NCI-H446 treated with DMSO at 0.1 percent for 48 hours (cell line): ENCODE measurements around the gene SLC2A6.
"Not testable (repeated sequence)": the region's sequence is repeated elsewhere in the genome, so short reads cannot be mapped to it uniquely, and the experiment has no call there.

ENCODE experiments used
- DNase-seq: peaks from one replicate; lab custom pipeline; 2025; lab: John Stamatoyannopoulos, UW

Gene SLC2A6

GRCh38 chr9:133463234-133463863 is 15.6 kb downstream of the SLC2A6 start:
- no peak for DNase-seq

GRCh38 chr9:133461975-133462374 is 16.9 kb downstream of the SLC2A6 start:
- no peak for DNase-seq

- no peak for DNase-seq
These were observed 18.3 kb downstream of the SLC2A6 start for GRCh38 chr9:133460405-133461175.

GRCh38 chr9:133459476-133460404 is 19.2 kb downstream of the SLC2A6 start, which contains the start of gene CACFD1:
Gene CACFD1 (plus strand): TSS chr9:133459978. CDS start chr9:133460067, 89 bp downstream.
- DNase-seq, result peak; percentile 80

GRCh38 chr9:133458643-133459312 is 20.1 kb downstream of the SLC2A6 start:
- no peak for DNase-seq

GRCh38 chr9:133457748-133458147 is 21.2 kb downstream of the SLC2A6 start:
- DNase-seq, result no peak

GRCh38 chr9:133457233-133457632 is 21.7 kb downstream of the SLC2A6 start:
- no peak for DNase-seq

- no peak for DNase-seq
These were observed 22.5 kb downstream of the SLC2A6 start for GRCh38 chr9:133456409-133456808.

GRCh38 chr9:133455936-133456335 is 23.0 kb downstream of the SLC2A6 start:
- DNase-seq, result no peak

- no peak for DNase-seq
These were observed 23.8 kb downstream of the SLC2A6 start for GRCh38 chr9:133454943-133455673.

- no peak for DNase-seq
These were observed 24.6 kb downstream of the SLC2A6 start for GRCh38 chr9:133454325-133454724.

GRCh38 chr9:133453651-133454050 is 25.2 kb downstream of the SLC2A6 start:
- no peak for DNase-seq

- no peak for DNase-seq
These were observed 26.3 kb downstream of the SLC2A6 start for GRCh38 chr9:133452562-133452961.

- not testable (repeated sequence) for DNase-seq
These were observed 27.0 kb downstream of the SLC2A6 start for GRCh38 chr9:133451865-133452264.

- no peak for DNase-seq
These were observed 29.1 kb downstream of the SLC2A6 start for GRCh38 chr9:133449760-133450159.

- DNase-seq, result no peak
These were observed 30.4 kb downstream of the SLC2A6 start for GRCh38 chr9:133448487-133448972.

GRCh38 chr9:133445293-133445969 is 33.5 kb downstream of the SLC2A6 start:
- DNase-seq, result no peak

GRCh38 chr9:133443982-133444381 is 34.9 kb downstream of the SLC2A6 start:
- DNase-seq, result no peak

GRCh38 chr9:133443248-133443647 is 35.7 kb downstream of the SLC2A6 start:
- no peak for DNase-seq

- DNase-seq, result no peak
These were observed 37.3 kb downstream of the SLC2A6 start for GRCh38 chr9:133441571-133441970.
